CD4-positive, alpha-beta T cell treated with Interleukin-2 at 100 ng/mL for 4 hours (primary cell): Measurements from ENCODE around the gene LRIG1.

Source experiments
- DNase-seq: peaks from one replicate; pipeline ENCODE4 v3.0.0-alpha.2; 2020; ENCODE audit warnings: low spot score

The LRIG1 gene

DNA sequence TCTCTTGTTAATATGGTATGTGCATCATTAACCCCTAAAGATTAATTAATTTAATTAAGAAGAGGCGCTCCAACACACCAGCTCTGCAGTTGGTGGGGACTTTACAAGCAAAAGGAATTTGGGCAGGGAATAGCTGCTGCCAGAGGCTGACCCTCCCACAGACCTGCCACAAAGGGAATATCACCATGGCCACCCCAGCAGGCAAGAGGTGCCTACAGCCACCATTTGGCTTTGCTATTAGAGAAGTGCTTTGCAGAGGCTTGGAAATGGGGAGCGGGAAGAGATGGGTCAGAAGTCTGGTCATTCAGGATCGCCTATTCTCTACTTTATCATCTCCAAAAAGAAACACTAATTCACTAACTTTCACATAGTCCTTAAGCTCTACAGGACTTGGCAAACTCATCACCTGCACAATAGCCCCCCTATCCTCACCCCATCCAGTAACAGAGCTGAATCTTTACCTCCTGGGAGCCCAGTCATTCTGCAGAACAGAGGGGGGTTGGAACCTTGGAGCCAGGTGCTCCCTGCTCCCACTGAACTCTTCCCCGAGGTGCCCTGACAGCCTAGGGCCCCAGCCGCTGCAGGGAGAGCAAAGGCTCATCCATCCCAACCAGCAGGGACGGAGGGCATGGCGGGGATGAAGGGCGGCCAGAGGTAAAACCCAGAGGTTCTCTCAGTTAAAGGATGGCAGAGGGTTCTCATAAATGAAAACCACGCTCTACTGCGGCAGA lies 29.7 kb downstream of the LRIG1 start:
- no peak for DNase-seq

DNA sequence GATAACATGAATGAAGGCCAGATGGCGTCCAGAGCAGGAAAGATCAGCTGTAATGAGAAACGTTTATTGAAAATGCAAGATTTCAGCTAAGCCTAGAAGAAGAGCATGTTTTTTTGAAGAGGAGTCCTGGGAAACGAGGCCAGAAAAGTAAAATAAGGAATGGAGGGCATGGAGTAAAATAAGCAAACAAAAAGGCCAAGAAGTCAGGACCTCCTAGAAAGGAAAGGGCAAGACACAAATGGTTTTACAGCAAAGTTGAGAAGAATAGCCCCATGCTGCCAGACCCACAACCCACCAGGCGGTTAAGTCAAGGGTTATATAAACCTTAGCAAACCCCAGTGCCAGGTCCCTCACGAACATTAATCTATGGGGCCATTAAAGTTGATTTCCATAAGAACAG lies 30.5 kb downstream of the LRIG1 start:
- DNase-seq: no peak

DNA sequence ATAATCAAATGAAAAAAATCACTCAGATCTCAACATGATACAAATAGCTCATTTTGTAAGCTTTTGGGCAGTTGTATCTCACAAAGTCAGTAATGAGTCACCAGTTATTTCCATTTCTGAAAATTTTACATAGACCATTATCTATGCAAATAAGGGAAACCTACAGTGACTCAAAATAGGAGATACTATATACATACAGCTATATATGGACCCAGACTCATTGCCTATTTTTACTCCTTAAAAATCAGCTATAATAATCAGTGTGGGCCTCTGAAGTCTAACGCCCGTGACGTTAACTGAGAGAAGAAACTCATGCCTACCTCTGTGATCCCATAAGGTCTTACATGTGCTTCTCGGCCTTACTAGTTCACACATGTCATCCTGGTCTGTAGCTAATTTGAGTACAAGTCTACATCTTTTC lies 31.6 kb downstream of the LRIG1 start:
- DNase-seq: no peak

DNA sequence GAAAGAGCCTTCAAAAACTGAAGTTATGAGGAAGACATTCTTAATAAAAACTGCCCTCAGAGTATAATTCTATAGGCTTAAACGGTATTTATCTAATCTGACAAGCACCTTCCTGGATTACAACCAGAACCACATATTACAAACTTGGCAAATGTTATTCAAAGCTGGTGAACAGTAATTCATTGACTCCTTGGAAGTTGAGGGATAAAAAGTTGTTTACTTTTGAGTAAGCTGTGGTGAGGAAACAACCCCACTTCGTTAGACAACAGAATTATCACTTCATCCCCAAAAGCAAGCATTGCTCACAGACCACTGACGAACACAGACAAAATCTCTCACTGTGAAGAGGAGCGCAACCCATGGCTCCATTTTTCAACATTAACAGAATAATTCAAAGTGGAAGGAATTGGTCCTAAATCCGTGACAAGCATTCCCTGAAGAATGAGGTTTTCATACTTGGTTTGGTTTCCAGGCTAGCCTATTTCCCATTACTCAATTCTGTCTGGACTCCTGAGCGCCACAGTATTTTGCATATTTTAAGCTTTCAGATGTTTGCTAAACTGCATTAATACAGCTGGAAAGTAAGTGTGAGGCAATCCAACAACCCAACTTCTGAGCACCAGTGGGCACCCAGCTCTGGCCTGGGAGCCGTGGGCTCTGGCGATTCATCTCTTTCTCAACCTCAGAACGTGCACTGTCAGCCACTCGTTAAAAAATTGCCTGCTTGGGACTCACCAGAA lies 32.7 kb downstream of the LRIG1 start:
- no peak for DNase-seq

DNA sequence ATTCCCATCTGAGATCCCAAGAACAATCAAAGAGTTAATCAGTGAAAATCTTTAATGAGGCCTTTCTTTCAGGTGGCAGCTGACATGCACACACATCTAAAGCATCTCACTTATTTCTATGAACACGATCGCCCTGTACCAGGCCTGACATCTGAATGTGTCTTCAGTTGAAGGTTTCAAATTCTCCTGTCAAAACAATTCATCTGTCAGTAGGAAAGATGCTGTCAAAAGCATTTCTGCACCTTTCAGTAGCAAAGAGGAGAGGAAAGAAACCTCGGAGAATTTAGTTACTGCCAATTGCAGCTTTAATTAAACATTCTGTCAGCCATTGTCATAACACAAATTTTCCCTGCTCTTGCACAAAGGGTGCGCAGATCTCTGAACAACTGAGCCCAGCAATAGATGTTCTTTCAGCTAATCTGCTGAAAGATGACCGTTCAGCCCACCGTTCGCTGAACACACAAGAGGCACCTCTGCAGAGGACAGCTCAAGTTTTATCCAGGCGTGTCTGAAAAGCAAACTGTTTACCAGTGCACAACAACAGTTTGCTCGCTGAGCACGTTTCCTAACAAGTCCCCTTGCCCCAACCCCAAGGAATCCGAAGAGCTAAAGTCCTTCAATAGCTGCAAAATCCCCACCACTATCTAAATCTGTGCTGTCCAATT lies 34.1 kb downstream of the LRIG1 start:
- no peak for DNase-seq

DNA sequence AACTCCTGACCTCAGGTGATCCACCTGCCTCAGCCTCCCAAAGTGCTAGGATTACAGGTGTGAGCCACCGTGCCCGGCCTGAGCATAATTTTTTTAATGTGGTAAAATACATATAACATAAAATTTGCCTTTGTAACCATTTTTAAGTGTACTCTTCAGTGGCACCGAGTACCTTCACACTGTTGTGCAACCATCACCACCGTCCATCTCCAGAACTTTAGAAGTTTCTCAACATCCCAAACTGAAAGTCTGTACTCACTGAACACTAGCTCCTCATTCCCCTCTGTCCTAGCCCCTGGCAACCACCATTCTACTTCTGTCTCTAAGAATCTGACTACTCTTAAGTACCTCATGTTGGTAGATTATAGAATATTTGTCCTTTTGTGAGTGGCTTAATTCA lies 35.2 kb downstream of the LRIG1 start:
- no peak for DNase-seq

DNA sequence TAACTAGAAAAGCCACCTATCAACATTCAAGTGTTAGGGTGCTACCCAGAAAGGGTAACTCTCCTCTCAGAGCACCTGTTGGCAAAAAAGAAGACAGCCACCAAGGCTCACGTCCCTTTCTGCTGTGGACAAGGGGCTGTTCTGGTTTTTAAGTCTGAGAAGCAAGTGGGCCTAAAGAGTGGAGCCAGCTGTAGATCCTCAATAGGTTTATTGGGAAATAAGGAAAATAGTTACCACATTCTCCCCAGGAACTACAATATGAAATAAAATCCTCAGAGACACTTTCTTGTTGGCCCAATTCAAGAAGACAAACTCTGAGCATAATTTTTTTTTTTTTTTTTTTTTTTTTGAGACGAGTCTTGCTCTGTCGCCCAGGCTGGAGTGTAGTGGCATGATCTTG lies 35.8 kb downstream of the LRIG1 start:
- no peak for DNase-seq

DNA sequence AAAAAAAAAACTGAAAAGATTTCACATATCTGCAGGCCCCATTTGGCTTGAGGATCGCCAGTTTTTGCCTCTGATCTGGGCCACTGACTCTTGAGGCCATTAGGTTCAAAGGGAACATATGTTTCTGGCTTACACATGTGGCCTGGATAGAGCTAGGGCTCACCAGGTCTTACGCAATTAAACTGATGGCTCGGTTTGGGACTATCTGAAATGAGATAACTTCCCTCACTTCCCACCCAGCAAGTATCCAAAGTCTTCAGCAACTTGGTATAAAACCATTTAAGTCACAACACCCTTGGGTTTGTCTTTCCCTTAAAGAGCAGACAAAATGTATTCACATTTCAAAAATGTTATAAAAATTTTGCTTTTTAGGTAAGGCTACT lies 36.3 kb downstream of the LRIG1 start:
- no peak for DNase-seq

DNA sequence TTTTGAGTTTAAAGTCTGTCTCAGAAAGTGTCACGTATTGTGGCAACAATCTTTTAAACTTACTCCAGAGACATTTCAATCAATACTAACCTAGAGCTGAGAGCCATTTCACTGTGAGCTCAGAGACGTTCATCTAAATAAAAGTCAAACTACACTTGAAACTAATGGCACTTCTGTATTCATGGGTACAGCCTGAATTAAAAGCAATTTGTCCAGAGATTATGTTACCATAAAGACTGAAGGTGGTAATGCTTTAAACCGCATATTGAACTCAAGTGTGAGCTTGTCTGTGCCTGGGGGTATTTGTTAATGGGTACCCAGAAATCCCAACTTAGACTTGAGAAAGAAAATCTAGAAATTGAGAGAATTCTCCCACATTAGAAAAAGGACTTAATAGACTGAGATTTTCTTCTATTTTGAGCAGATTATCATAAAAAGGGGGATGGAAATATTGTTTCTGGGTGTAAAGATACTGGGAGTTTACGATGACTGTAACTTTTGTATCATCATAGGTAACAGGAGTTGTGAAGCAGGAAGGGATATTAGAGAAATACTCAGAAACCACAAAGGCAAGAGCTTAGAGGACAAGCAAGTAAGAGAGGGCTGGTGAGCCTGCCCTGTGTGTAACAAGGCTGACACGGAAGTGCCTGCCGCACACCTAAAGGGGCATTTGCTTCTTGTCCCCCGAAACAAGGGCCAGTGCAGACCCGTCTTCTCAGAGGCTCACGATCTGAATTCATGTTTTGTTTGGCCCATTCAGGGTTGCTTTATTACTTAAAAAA lies 36.9 kb downstream of the LRIG1 start:
- no peak for DNase-seq

DNA sequence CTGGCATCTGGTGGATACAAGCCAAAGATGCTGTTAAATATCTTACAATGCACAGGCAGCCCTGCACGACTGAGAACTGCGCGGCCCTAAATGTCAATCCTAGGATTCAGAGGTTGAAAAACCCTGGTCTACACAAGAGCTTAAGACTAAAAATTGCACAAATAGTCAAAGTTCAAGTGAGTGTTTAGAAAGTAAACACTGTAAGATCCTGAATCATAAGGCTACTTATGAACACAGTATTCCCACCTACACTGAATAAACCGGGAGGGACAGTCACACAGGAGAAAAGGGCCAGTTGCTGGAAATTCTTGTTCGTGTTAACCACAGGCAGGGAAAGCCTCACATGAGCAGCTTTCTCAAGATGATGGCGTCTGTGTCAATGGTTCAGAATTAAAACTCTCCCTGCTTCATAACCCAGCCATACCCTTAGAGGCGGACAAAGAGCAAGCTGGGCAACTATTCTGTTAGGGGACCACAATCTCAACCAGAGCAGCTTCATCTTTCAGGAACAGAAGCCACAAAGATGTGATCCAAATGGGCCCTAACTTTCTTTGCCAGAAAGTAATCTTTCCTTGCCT lies 37.7 kb downstream of the LRIG1 start:
- no peak for DNase-seq

DNA sequence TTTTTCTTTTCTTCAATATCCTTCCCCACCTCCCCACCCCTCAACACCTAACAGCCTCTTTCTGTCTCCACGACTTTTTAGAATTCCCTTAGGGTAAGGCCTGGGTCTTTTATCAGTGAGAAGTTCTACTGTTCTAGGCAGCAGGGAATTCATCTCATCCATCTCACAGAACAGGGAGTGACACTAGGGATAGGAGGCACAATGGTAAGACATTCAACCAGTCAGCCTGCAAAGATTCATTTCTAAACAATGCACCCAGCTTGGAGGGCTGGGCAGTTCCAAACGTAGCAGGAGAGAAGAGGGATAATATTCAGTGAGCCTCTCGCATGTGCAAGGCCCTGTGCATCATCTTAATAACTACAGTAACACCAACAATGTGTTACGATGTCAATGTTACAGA lies 43.6 kb downstream of the LRIG1 start:
- DNase-seq: no peak

DNA sequence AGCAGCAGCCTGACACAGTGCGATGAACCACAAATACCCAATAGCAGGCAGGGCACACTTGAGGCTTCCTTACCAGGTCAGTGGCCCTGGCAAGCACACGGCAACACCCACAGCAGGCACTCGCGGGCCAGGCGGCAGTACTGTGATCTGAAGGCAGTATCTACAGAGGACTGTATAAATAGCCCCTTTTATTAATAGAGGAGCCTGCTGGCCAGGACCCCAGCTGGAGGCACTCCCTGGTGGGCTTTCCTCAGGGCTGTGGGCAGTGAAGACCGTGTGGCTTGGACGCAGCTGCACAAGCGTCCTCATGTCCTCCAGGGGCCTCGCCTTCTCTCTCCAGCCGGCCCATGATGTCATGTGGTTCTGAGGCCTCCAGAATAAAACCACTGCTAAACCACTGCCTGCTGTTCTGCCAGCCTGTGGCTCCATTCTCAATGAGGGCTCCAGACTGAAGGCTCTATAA lies 44.1 kb downstream of the LRIG1 start:
- no peak for DNase-seq

DNA sequence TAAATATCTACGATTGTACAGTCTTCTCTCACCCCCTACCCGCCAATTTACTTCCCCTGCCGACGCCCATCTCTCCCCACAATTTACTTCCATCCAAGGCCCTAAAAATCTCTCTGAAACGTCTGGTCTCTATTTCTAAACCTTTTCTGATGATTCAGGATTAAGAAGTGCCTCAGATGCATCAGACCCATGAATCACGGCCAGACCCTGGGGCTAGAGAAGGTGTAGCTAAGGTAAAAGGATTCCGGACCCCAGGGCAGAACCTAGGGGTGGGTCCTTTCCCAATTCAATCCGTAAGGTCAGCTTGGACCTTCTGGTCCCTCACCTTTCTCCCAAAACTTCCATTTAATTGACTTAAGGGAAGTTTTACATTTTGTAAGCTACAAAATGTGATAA lies 46.4 kb downstream of the LRIG1 start:
- no peak for DNase-seq

DNA sequence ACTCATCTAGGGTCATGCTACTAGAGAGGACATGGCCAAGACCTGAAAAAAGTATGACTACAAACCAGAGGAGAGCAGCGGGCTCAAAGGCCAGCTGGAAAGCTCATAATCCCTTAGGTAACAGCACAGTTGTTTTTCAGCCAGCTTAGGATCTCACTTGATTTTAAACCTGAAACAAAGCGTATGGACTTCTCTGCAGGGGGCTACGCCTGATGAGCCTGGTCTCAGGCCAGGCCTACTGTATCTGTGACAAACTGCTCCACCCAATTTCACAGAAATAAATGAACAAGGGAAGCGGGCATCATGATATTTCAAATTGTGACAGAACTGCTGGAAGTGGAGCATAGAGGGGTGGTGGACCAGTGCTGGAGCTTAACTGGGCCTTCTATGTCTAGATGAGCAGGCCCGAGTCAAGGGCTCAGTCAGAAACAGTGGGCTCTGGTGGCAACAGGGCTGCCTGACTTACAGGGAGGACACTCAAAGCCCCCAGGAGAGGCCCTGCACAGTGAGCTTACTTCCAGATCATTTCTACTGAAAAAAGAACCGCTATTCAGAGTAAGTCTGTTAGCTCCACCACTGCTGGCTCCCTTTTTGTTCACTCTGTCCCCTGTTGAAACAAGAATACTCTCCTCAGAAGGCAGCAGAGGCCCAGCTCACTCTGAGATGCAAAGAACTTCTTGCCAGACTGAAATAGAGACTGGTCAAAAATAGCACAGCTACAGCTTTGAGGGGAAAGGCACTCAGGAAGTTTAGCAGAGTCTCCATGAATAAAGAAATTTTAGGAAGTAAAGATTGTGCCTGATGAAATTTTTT lies 47.0 kb downstream of the LRIG1 start:
- no peak for DNase-seq

DNA sequence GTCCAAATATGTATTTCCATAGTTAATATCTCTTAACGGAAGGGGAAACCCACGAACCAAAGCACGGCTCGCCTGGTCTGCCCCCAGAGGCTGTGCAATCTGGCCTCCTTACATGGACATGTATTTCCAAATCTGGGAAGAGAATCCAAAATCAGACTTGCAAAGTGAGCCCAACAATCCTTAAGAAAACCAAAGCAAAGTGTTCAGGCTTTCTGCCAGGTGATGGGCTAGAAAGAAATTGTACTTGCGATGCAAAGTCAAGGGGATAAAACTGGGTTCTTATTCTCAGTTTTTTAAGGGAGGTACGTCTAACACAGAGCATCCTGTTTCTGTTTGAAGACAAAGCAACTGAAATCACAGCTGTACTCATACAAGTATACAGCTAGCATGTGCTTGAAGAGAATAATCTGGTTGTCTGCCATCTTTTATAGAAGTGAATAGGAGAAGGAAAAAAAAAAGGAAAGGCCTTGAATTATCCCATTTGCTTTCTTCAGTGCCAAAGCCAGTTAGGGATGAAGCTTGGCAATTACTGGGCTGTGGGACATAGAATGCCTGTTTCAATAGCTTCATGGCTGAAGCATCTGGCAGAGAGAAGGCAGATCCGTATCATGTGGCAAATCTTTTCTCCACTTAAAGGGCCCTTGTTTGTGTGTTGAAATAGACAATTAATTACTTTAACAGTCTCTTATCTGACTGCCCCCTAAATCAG lies 48.4 kb downstream of the LRIG1 start:
- no peak for DNase-seq

DNA sequence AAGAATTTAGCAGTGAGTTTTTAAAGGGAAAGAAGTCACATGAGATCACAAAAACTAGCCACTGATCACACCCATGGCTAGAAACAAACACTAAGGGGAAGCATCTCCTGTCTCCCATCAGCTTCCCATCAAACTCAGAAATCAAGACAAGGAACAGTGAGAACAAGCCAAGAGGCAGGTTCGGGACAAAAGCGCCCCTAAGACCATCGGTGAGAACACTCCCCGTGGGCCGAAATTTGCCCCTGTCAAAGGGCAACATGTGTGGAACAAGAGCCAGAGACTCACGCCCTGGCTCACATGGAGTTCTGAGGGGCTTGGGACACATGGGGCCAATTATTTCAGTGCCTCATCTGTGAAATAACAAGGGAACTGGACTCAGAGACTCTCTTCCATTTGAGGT lies 49.1 kb downstream of the LRIG1 start:
- no peak for DNase-seq

DNA sequence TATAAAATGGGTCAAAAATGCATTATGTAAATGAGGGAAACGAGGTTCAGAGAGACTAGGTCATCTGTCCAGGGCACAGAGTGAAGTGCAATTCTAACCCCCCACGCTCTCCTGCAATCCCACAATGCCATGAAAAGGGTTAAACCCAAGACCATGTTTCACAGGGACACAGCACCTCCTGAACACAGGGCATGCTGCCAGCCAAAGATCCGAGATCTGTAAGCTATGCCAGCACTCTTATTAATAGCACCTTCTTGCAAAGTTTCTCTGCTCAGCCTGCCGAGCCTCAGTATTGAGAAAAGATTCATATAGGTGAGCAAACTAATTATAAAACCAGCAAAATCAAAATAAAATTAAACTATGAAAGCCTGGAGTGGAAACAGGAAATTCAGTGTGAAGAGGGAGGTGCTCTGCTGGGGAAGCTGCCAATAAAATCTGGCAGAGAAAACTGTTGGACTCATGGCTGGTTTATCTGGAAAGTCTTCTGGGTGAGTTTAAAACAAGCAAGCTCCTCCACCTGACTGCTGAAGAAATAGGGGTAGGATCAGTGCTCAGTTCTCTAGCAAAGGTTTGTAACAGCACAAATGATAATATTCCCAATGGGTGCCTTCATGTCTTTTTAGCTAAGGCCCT lies 50.3 kb downstream of the LRIG1 start:
- DNase-seq: no peak

DNA sequence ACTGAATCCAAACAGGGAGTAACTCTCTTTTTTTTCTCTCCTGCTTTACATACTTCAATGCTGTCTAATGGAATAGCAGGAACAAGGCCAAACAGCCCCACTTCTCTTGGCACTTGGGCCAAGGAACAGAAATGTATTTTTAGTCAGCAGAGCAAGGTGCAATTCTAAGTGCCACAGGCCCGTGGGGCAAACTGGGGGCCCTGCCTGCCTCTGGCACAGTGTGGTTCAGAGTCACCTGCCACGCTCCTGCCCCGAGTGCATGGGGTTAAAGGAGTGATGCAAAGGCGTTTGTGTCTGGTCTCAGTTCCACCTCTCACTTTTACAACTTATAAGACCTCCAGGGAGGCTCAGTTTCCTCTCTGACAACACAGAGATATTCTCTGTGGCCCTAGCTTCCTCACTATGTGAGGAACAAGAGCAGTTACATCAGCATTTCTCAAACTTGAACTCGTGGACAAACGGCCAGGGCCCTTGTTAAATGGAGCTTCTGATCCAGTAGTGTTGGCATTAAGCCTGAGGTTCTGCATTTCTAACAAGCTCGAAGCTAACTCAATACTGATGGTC lies 51.3 kb downstream of the LRIG1 start:
- DNase-seq: no peak

DNA sequence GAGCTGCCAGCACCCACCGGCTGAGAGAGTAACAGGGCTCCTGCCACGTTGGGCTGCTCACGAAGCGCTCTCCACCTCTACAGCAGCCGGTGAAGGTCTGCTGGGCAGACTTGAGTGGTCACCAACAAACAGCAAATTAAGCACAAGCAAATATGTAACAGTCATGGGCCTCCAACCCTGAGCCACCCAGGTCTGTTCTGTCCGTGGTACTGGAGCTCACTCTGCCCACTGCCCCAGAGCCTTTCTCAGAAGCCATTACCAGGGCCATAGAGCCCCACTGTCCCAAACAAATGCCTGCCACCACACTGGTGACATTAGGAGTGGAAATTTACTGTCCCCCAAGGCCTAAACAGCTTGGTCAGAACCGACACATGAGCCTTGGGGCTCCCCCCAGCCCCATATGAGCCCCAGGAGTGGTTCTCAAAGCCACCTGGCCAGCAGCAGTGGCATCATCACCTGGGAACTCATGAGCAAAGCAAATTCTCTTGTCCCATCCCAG lies 56.6 kb downstream of the LRIG1 start:
- DNase-seq: no peak
